ENCODE measurements around the gene MGAT4D. TPM values are rescaled to one million over a fixed set of nuclear protein-coding genes. Genes with fewer than 3 reads are reported as not detected.

The MGAT4D gene
- total and polyA plus RNA-seq, 10 of the 15 experiments (the other 5 are each of a cell fraction or from before 2014, with no cell fraction given): not detected

DNA sequence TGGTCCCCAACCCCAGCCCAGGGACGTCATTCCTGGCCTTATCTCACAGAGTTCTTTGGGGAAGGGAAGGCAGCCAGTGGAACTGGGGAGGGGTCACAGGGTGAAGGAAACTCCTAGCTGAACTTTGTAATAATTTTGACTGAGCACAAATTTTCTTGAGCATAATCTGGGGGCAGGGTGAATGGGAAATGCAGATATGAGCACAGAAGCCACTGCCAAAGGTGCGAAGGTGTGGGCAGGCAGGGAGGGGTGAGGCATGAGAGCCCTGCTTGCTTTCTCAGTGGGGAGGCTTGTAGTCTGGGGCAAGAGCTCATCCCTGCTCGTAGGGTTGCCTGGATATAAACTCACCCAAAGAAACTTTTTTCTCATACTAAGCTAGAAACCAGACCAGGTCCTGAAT, 34.9 kb downstream of the MGAT4D start:
- WGBS (ENCODE audit: insufficient coverage, insufficient replicate concordance, low lambda C conversion rate, missing lambda C conversion rate): 0% methylated on average over 3 of the region's 3 CpGs
- ATAC-seq (no peak), DNase-seq (ENCODE audit: low read depth, low spot score) (no peak), FAIRE-seq (no peak)
- no peaks in the 10 kb centered on the region for H3K27me3 ChIP-seq (replicated peaks in 1 of 2; ENCODE audit: control insufficient read depth in 2 of 2, insufficient read depth in 2 of 2, low read length in 1 of 2)
- TF ChIP-seq SIN3A (IDR thresholded peaks at IDR 0.05; ENCODE audit: low read depth, low read length) (no peak), FOXK2 (IDR thresholded peaks at IDR 0.05) (no peak), POLR2AphosphoS2 (IDR thresholded peaks at IDR 0.05; ENCODE audit: low read depth, low read length) (no peak), MEF2B (IDR thresholded peaks at IDR 0.05; ENCODE audit: partially characterized antibody, poor library complexity, severe bottlenecking) (no peak), HCFC1 (IDR thresholded peaks at IDR 0.05; ENCODE audit: low read length) (no peak)
- TF ChIP-seq, protein P1, sequence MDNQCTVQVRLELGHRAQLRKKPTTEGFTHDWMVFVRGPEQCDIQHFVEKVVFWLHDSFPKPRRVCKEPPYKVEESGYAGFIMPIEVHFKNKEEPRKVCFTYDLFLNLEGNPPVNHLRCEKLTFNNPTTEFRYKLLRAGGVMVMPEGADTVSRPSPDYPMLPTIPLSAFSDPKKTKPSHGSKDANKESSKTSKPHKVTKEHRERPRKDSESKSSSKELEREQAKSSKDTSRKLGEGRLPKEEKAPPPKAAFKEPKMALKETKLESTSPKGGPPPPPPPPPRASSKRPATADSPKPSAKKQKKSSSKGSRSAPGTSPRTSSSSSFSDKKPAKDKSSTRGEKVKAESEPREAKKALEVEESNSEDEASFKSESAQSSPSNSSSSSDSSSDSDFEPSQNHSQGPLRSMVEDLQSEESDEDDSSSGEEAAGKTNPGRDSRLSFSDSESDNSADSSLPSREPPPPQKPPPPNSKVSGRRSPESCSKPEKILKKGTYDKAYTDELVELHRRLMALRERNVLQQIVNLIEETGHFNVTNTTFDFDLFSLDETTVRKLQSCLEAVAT (IDR thresholded peaks at IDR 0.05): no peak
- no TSS peak for BruUV-seq (replicated peaks)
- SMC1A ChIA-PET (ENCODE audit: uncharacterized antibody, unreplicated experiment): no interaction called here
- no peak overlapping the region for H3K4me3 ChIP-seq
- H3K4me1 ChIP-seq (ENCODE audit: control insufficient read depth, insufficient read depth, low read length): no peaks in the 10 kb centered on the region
- RAD21 ChIA-PET (ENCODE audit: unreplicated experiment): no interaction called here
- H4K20me1 ChIP-seq (ENCODE audit: control insufficient read depth, insufficient read depth): no peaks in the 10 kb centered on the region
- H3K36me3 ChIP-seq (ENCODE audit: control insufficient read depth in 2 of 2, insufficient read depth in 2 of 2, low read length in 1 of 2): no peaks in the 10 kb centered on the region
- no peak overlapping the region for H3K4me2 ChIP-seq (ENCODE audit: control insufficient read depth, insufficient read depth)
- no peak overlapping the region for H2AFZ ChIP-seq (ENCODE audit: control insufficient read depth, low read depth, low read length)
- POLR2A ChIA-PET: no interaction called here
- no peak overlapping the region for H3K9ac ChIP-seq (ENCODE audit: control insufficient read depth, insufficient read depth, low read length)
- intact Hi-C loops (cut with micrococcal nuclease; ENCODE audit: unreplicated experiment): no loop called here
- in situ Hi-C loops (cut with MboI): no loop called here
- H3K9me3 ChIP-seq (replicated peaks; ENCODE audit: control insufficient read depth, insufficient read depth, low read length): no peaks in the 10 kb centered on the region
- no peak overlapping the region for H3K27ac ChIP-seq (ENCODE audit: control insufficient read depth, insufficient read depth)
- CTCF ChIA-PET: no interaction called here
- H3K79me2 ChIP-seq (ENCODE audit: control insufficient read depth, insufficient read depth, low read length): no peaks in the 10 kb centered on the region

DNA sequence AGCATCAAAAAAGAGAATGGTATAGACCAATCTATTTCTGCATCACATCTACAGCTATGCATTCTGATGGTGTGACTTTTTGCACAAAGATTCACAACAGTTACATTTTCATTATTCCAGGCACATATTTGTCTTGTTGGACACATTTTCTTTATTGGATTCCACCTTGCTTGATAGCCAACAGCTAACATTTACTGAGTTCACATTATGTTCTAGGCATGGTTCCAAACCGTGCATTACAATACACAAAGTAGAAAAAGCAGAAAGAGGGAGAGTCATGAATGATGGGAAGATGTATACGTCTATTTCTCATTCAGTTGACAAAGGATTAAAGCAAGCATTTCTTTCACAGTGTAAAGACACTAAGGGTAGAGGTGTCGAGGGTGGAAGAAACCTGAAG, 47.7 kb downstream of the MGAT4D start:
- in situ Hi-C loops (cut with MboI): no loop called here
- Histone ChIP-seq H3K36me3 (ENCODE audit: control insufficient read depth in 2 of 2, insufficient read depth in 2 of 2, low read length in 1 of 2) (no peaks in the 10 kb centered on the region), H3K27me3 (replicated peaks in 1 of 2; ENCODE audit: control insufficient read depth in 2 of 2, insufficient read depth in 2 of 2, low read length in 1 of 2) (no peaks in the 10 kb centered on the region; a peak in 2 of 4 replicates), H3K4me2 (ENCODE audit: control insufficient read depth, insufficient read depth) (no peak overlapping the region), H3K4me1 (ENCODE audit: control insufficient read depth, insufficient read depth, low read length) (no peaks in the 10 kb centered on the region), H3K27ac (ENCODE audit: control insufficient read depth, insufficient read depth) (no peak overlapping the region), H3K9ac (ENCODE audit: control insufficient read depth, insufficient read depth, low read length) (no peak overlapping the region), H2AFZ (ENCODE audit: control insufficient read depth, low read depth, low read length) (no peak overlapping the region), H3K79me2 (ENCODE audit: control insufficient read depth, insufficient read depth, low read length) (no peaks in the 10 kb centered on the region), H3K9me3 (replicated peaks; ENCODE audit: control insufficient read depth, insufficient read depth, low read length) (no peaks in the 10 kb centered on the region), H4K20me1 (ENCODE audit: control insufficient read depth, insufficient read depth) (no peaks in the 10 kb centered on the region), H3K4me3 (no peak overlapping the region)
- ChIA-PET SMC1A (ENCODE audit: uncharacterized antibody, unreplicated experiment) (interaction anchor here (1.0 kb wide), 1 partner anchor 23 kb away, joined by 3 read pairs; no protein-coding TSS in a partner anchor), POLR2A (no interaction called here), CTCF (no interaction called here), RAD21 (ENCODE audit: unreplicated experiment) (no interaction called here)
- TF ChIP-seq, protein P2, sequence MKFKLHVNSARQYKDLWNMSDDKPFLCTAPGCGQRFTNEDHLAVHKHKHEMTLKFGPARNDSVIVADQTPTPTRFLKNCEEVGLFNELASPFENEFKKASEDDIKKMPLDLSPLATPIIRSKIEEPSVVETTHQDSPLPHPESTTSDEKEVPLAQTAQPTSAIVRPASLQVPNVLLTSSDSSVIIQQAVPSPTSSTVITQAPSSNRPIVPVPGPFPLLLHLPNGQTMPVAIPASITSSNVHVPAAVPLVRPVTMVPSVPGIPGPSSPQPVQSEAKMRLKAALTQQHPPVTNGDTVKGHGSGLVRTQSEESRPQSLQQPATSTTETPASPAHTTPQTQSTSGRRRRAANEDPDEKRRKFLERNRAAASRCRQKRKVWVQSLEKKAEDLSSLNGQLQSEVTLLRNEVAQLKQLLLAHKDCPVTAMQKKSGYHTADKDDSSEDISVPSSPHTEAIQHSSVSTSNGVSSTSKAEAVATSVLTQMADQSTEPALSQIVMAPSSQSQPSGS (IDR thresholded peaks at IDR 0.05; ENCODE audit: low read length): no peak
- TF ChIP-seq EGR1 (IDR thresholded peaks at IDR 0.05; ENCODE audit: borderline replicate concordance in 1 of 2, low read depth in 2 of 2, low read length in 2 of 2) (no peak), BACH1 (IDR thresholded peaks at IDR 0.05; ENCODE audit: borderline replicate concordance) (no peak)
- TF ChIP-seq, protein P3, sequence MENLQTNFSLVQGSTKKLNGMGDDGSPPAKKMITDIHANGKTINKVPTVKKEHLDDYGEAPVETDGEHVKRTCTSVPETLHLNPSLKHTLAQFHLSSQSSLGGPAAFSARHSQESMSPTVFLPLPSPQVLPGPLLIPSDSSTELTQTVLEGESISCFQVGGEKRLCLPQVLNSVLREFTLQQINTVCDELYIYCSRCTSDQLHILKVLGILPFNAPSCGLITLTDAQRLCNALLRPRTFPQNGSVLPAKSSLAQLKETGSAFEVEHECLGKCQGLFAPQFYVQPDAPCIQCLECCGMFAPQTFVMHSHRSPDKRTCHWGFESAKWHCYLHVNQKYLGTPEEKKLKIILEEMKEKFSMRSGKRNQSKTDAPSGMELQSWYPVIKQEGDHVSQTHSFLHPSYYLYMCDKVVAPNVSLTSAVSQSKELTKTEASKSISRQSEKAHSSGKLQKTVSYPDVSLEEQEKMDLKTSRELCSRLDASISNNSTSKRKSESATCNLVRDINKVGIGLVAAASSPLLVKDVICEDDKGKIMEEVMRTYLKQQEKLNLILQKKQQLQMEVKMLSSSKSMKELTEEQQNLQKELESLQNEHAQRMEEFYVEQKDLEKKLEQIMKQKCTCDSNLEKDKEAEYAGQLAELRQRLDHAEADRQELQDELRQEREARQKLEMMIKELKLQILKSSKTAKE (IDR thresholded peaks at IDR 0.05; ENCODE audit: low read depth, poor library complexity, severe bottlenecking): no peak
- ATAC-seq (no peak), DNase-seq (ENCODE audit: low read depth, low spot score) (no peak), FAIRE-seq (no peak)
- BruUV-seq (replicated peaks): no TSS peak
- intact Hi-C loops (cut with micrococcal nuclease; ENCODE audit: unreplicated experiment): no loop called here
- WGBS (ENCODE audit: insufficient coverage, insufficient replicate concordance, low lambda C conversion rate, missing lambda C conversion rate): 25% methylated on average over 3 of the region's 3 CpGs
